Right atrium auricular region (tissue), 2 donors: ENCODE data around the gene FAF1. TPM values are rescaled to one million over a fixed set of nuclear protein-coding genes. Genes with fewer than 3 reads are reported as not detected.

ENCODE experiments used
- DNase-seq: peaks from one replicate; pipeline ENCODE4 v3.0.0-alpha.2; 2019; ENCODE audit warnings: low spot score
- H3K27ac ChIP-seq, 2 donors: fragments of 200-600 bp; sonication (generic); 1 replicate in 1 of 2; 2 replicates in 1 of 2; pipeline ENCODE4 v1.5.1; 2016 to 2019
- H3K27me3 ChIP-seq, 2 donors: fragments of 200-600 bp; sonication (generic); one replicate each; pipeline versions ENCODE4 v1.5.1 to v1.6.0; 2017 to 2019
- H3K36me3 ChIP-seq: fragments of 200-600 bp; sonication (generic); one replicate; pipeline ENCODE4 v1.5.1; 2016
- H3K4me1 ChIP-seq, 2 donors: fragments of 200-600 bp; sonication (generic); one replicate each; pipeline versions ENCODE4 v1.5.1 to v1.6.0; 2017 to 2019
- H3K4me3 ChIP-seq, 2 donors: fragments of 200-600 bp; sonication (generic); 1 replicate in 1 of 2; 2 replicates in 1 of 2; pipeline ENCODE4 v1.5.1; 2017 to 2019; ENCODE audit warnings: mild to moderate bottlenecking in 1 of 2, moderate library complexity in 1 of 2
- H3K9me3 ChIP-seq, 2 donors: fragments of 200-600 bp; sonication (generic); one replicate each; pipeline ENCODE4 v1.5.1; 2019
- CTCF ChIP-seq, 2 donors: fragments of 200-600 bp; sonication (generic); IDR thresholded peaks; one replicate each; pipeline ENCODE4 v1.5.1; 2019; ENCODE audit warnings: antibody characterized with exemption in 2 of 2
- total RNA-seq, 2 donors: library from RNA; depleted of rRNA; stranded (reverse); fragments of >200 nt; gene quantifications; one replicate each; pipeline ENCODE4 v1.1.0, GENCODE V29; 2016

Gene FAF1
- total RNA-seq, 2 donors from 2014 or later = 36.1 to 68.8 TPM

GRCh38 chr1:50986653-50987052, 26.6 kb upstream of the FAF1 start:
- Histone ChIP-seq H3K4me3 (no peak overlapping the region), H3K36me3 (no peaks in the 10 kb centered on the region), H3K4me1 (no peaks in the 10 kb centered on the region), H3K27me3 (no peaks in the 10 kb centered on the region), H3K27ac (no peak overlapping the region), H3K9me3 (no peaks in the 10 kb centered on the region)
- TF ChIP-seq CTCF (IDR thresholded peaks at IDR 0.05) = no peak
- DNase-seq = no peak

- no peak for TF ChIP-seq CTCF (IDR thresholded peaks at IDR 0.05)
- H3K4me3 ChIP-seq = no peak overlapping the region
Measured at GRCh38 chr1:50985094-50985493, 25.0 kb upstream of the FAF1 start.

GRCh38 chr1:50983219-50983802, 23.2 kb upstream of the FAF1 start:
- H3K36me3 ChIP-seq = no peaks in the 10 kb centered on the region
- TF ChIP-seq CTCF (IDR thresholded peaks at IDR 0.05) = no peak
- H3K9me3 ChIP-seq = no peaks in the 10 kb centered on the region
- H3K27me3 ChIP-seq = no peaks in the 10 kb centered on the region
- H3K4me1 ChIP-seq = peaks cover 0 to 3% of the 10 kb centered on the region in 2 donors
- H3K27ac ChIP-seq = peak overlapping the region in 1 of 2 donors; percentile 100
- DNase-seq = no peak
- H3K4me3 ChIP-seq = no peak overlapping the region

More at GRCh38 chr1:50985094-50985493, 25.0 kb upstream of the FAF1 start:
- Histone ChIP-seq H3K27ac (peak overlapping the region; percentile 5 to 54), H3K4me1 (no peaks in the 10 kb centered on the region), H3K27me3 (no peaks in the 10 kb centered on the region), H3K9me3 (no peaks in the 10 kb centered on the region), H3K36me3 (no peaks in the 10 kb centered on the region)
- DNase-seq = no peak

- no peak for TF ChIP-seq CTCF (IDR thresholded peaks at IDR 0.05)
- DNase-seq = no peak
- Histone ChIP-seq H3K4me3 (no peak overlapping the region), H3K27ac (peak overlapping the region; percentile 98 to 100), H3K27me3 (no peaks in the 10 kb centered on the region), H3K4me1 (peaks cover 0 to 3% of the 10 kb centered on the region in 2 donors), H3K36me3 (no peaks in the 10 kb centered on the region), H3K9me3 (no peaks in the 10 kb centered on the region)
Measured at GRCh38 chr1:50982611-50983010, 22.5 kb upstream of the FAF1 start.

- Histone ChIP-seq H3K4me3 (peak overlapping the region in 1 of 2 donors; percentile 3), H3K36me3 (no peaks in the 10 kb centered on the region), H3K4me1 (peaks cover 0 to 4% of the 10 kb centered on the region in 2 donors), H3K27me3 (no peaks in the 10 kb centered on the region), H3K27ac (peak overlapping the region; percentile 98 to 100), H3K9me3 (no peaks in the 10 kb centered on the region)
- DNase-seq = no peak
- no peak for TF ChIP-seq CTCF (IDR thresholded peaks at IDR 0.05)
Measured at GRCh38 chr1:50981741-50982140, 21.7 kb upstream of the FAF1 start.

- Histone ChIP-seq H3K27me3 (no peaks in the 10 kb centered on the region), H3K4me1 (peaks cover 0 to 9% of the 10 kb centered on the region in 2 donors), H3K4me3 (peak overlapping the region in 1 of 2 donors; percentile 80), H3K27ac (peak overlapping the region; percentile 98 to 100), H3K9me3 (no peaks in the 10 kb centered on the region), H3K36me3 (no peaks in the 10 kb centered on the region)
- no peak for DNase-seq
- TF ChIP-seq CTCF (IDR thresholded peaks at IDR 0.05) = no peak
Measured at GRCh38 chr1:50980505-50980904, 20.4 kb upstream of the FAF1 start.
